Type B pancreatic cell (in vitro differentiated cells): Measurements from ENCODE around the gene WWC1. TPM values are rescaled to one million over a fixed set of nuclear protein-coding genes. Genes with fewer than 3 reads are reported as not detected.

Source experiments
- DNase-seq: peaks from one replicate; pipeline ENCODE4 v3.0.0; 2021; ENCODE audit warnings: mixed read lengths; ENCODE audit not compliant: unreplicated experiment; ENCODE audit errors: extremely low spot score
- H3K27ac Mint-ChIP-seq: 2 replicates; pipeline ENCODE4 v1.8.0; 2021; ENCODE audit warnings: mild to moderate bottlenecking, mixed read lengths
- H3K27me3 Mint-ChIP-seq: 2 replicates; pipeline ENCODE4 v1.8.0; 2021; ENCODE audit warnings: mixed read lengths
- H3K36me3 Mint-ChIP-seq: 2 replicates; pipeline ENCODE4 v1.8.0; 2021; ENCODE audit warnings: mixed read lengths
- H3K4me1 Mint-ChIP-seq: one replicate; pipeline ENCODE4 v1.8.0; 2021; ENCODE audit warnings: mixed read lengths; ENCODE audit not compliant: unreplicated experiment
- H3K4me3 Mint-ChIP-seq: 2 replicates; pipeline ENCODE4 v1.8.0; 2021; ENCODE audit warnings: mild to moderate bottlenecking, mixed read lengths
- H3K9me3 Mint-ChIP-seq: 2 replicates; pipeline ENCODE4 v1.8.0; 2021; ENCODE audit warnings: mixed read lengths
- CTCF ChIP-seq: fragments of 200-600 bp; sonication (generic); conservative IDR thresholded peaks from 2 replicates; pipeline ENCODE4 v1.5.0; 2021; ENCODE audit warnings: antibody characterized with exemption, mild to moderate bottlenecking
- total RNA-seq: library from RNA; stranded (reverse); gene quantifications from 2 replicates; pipeline ENCODE4 v1.2.1, GENCODE V29; 2021; ENCODE audit warnings: low replicate concordance

The WWC1 gene
- total RNA-seq, 1 donor from 2014 or later: 80.1 TPM

GRCh38 chr5:168423971-168424370 is 132.5 kb downstream of the WWC1 start:
- Mint-ChIP-seq H3K27me3 (no peaks in the 10 kb centered on the region), H3K4me1 (no peaks in the 10 kb centered on the region)

GRCh38 chr5:168424594-168425323 is 133.3 kb downstream of the WWC1 start:
- no peaks in the 10 kb centered on the region for H3K4me1 Mint-ChIP-seq
- no peak overlapping the region for H3K4me3 Mint-ChIP-seq

More at GRCh38 chr5:168423971-168424370, 132.5 kb downstream of the WWC1 start:
- Mint-ChIP-seq H3K27ac (no peak overlapping the region), H3K36me3 (peaks cover 11% of the 10 kb centered on the region), H3K9me3 (no peaks in the 10 kb centered on the region), H3K4me3 (no peak overlapping the region)
- no peak for TF ChIP-seq CTCF
- no peak for DNase-seq

GRCh38 chr5:168426007-168426863 is 134.8 kb downstream of the WWC1 start:
- no peaks in the 10 kb centered on the region for H3K9me3 Mint-ChIP-seq
- peak overlapping the region; percentile 1 for H3K27ac Mint-ChIP-seq
- no peaks in the 10 kb centered on the region for H3K27me3 Mint-ChIP-seq
- H3K36me3 Mint-ChIP-seq: peaks cover 7% of the 10 kb centered on the region
- H3K4me3 Mint-ChIP-seq: no peak overlapping the region
- TF ChIP-seq CTCF: no peak
- no peak for DNase-seq
- no peaks in the 10 kb centered on the region for H3K4me1 Mint-ChIP-seq

More at GRCh38 chr5:168424594-168425323, 133.3 kb downstream of the WWC1 start:
- Mint-ChIP-seq H3K27me3 (no peaks in the 10 kb centered on the region), H3K9me3 (no peaks in the 10 kb centered on the region), H3K27ac (no peak overlapping the region), H3K36me3 (peaks cover 12% of the 10 kb centered on the region)
- no peak for DNase-seq
- TF ChIP-seq CTCF: no peak

GRCh38 chr5:168426864-168427172 is 135.4 kb downstream of the WWC1 start:
- H3K27ac Mint-ChIP-seq: peak overlapping the region; percentile 1
- no peak for DNase-seq
- no peaks in the 10 kb centered on the region for H3K9me3 Mint-ChIP-seq
- no peak overlapping the region for H3K4me3 Mint-ChIP-seq
- H3K27me3 Mint-ChIP-seq: no peaks in the 10 kb centered on the region
- H3K36me3 Mint-ChIP-seq: peaks cover 7% of the 10 kb centered on the region
- TF ChIP-seq CTCF: no peak
- H3K4me1 Mint-ChIP-seq: no peaks in the 10 kb centered on the region

- Mint-ChIP-seq H3K4me3 (no peak overlapping the region), H3K27ac (peak overlapping the region; percentile 1), H3K27me3 (no peaks in the 10 kb centered on the region), H3K4me1 (no peaks in the 10 kb centered on the region), H3K9me3 (no peaks in the 10 kb centered on the region), H3K36me3 (peaks cover 7% of the 10 kb centered on the region)
- no peak for TF ChIP-seq CTCF
- no peak for DNase-seq
These were observed 135.8 kb downstream of the WWC1 start for GRCh38 chr5:168427224-168427623.
